PC-3 (cell line): ENCODE data around the gene CYTH3. TPM values are rescaled to one million over a fixed set of nuclear protein-coding genes. Genes with fewer than 3 reads are reported as not detected.
A peak's percentile ranks its signal among the peaks of the same experiment; 100 is the strongest.

ENCODE experiments used
- ATAC-seq: fragments of 200-7000 bp; cut with Tn5 transposase; 2 replicates; pipeline ENCODE4 v1.9.1; 2020; ENCODE audit warnings: mild to moderate bottlenecking, moderate library complexity
- BruUV-seq: library from RNA; stranded (reverse); fragments of 400-500 nt; replicated peaks from 2 replicates; lab custom pipeline; 2021; lab: Mats Ljungman, UMichigan
- CTCF ChIA-PET: fragments of 300-600 bp; sonication (Branson Sonifier 250); formaldehyde crosslinking; loops from one replicate; lab custom pipeline; 2022; ENCODE audit warnings: antibody characterized with exemption; lab: Charles Lee
- POLR2A ChIA-PET: fragments of 300-600 bp; sonication (Branson Sonifier 250); formaldehyde crosslinking; loops from one replicate; lab custom pipeline; 2022; ENCODE audit warnings: antibody characterized with exemption; ENCODE audit not compliant: unreplicated experiment; lab: Charles Lee
- DNase-seq: peaks from one replicate; pipeline ENCODE4 v3.0.0-alpha.2; 2015
- H2AFZ ChIP-seq: fragments of 300-600 bp; sonication (generic); 2 replicates; pipeline ENCODE4 v1.6.0; 2016; ENCODE audit warnings: antibody characterized with exemption, low read length
- H3F3A ChIP-seq: fragments of 300-600 bp; sonication (generic); one replicate; pipeline ENCODE4 v1.6.0; 2017; ENCODE audit warnings: antibody characterized with exemption, low read length, control low read depth, mild to moderate bottlenecking; ENCODE audit not compliant: unreplicated experiment
- H3K27ac ChIP-seq: fragments of 300-600 bp; sonication (generic); 2 replicates; pipeline ENCODE4 v1.5.1; 2016; ENCODE audit warnings: mild to moderate bottlenecking, low read length
- H3K27me3 ChIP-seq: fragments of 300-600 bp; sonication (generic); 2 replicates; pipeline ENCODE4 v1.6.1; 2016; ENCODE audit warnings: low read length, mixed read lengths
- H3K36me3 ChIP-seq: fragments of 300-600 bp; sonication (generic); 2 replicates; pipeline ENCODE4 v1.6.1; 2016; ENCODE audit warnings: low read depth, mixed run types, low read length, mixed read lengths
- H3K4me1 ChIP-seq: fragments of 300-600 bp; sonication (generic); 2 replicates; pipeline ENCODE4 v1.5.1; 2016; ENCODE audit warnings: low read length; ENCODE audit not compliant: insufficient read depth
- H3K4me2 ChIP-seq: fragments of 300-600 bp; sonication (generic); 2 replicates; pipeline ENCODE4 v1.6.0; 2016; ENCODE audit warnings: low read length
- H3K4me3 ChIP-seq: fragments of 300-600 bp; sonication (generic); 2 replicates; pipeline ENCODE4 v1.5.1; 2016; ENCODE audit warnings: mild to moderate bottlenecking, low read length, mixed read lengths
- H3K79me2 ChIP-seq: fragments of 300-600 bp; sonication (generic); 2 replicates; pipeline ENCODE4 v1.6.1; 2017; ENCODE audit warnings: low read length, mixed read lengths
- H3K9ac ChIP-seq: fragments of 300-600 bp; sonication (generic); 2 replicates; pipeline ENCODE4 v1.6.0; 2016; ENCODE audit warnings: mild to moderate bottlenecking, low read length
- H3K9me2 ChIP-seq: fragments of 300-600 bp; sonication (generic); replicated peaks from 2 replicates; pipeline ENCODE4 v1.6.1; 2016; ENCODE audit warnings: mixed run types, low read length, mixed read lengths
- H3K9me3 ChIP-seq: fragments of 300-600 bp; sonication (generic); 2 replicates; pipeline ENCODE4 v1.6.1; 2016; ENCODE audit warnings: low read length, mixed read lengths
- H4K20me1 ChIP-seq: fragments of 300-600 bp; sonication (generic); 2 replicates; pipeline ENCODE4 v1.6.1; 2016; ENCODE audit warnings: low read length, mixed read lengths
- CTCF ChIP-seq: fragments of 300-600 bp; sonication (generic); conservative IDR thresholded peaks from 2 replicates; pipeline ENCODE4 v1.5.1; 2017; ENCODE audit warnings: antibody characterized with exemption, low read depth, mild to moderate bottlenecking, low read length
- EZH2 ChIP-seq: fragments of 300-600 bp; sonication (generic); IDR thresholded peaks from one replicate; pipeline ENCODE4 v1.6.1; 2017; ENCODE audit warnings: antibody characterized with exemption, mild to moderate bottlenecking, low read length; ENCODE audit not compliant: unreplicated experiment
- EZH2phosphoT487 ChIP-seq: fragments of 300-600 bp; sonication (generic); IDR thresholded peaks from 2 replicates; pipeline ENCODE4 v1.6.1; 2018; ENCODE audit warnings: mild to moderate bottlenecking, antibody characterized with exemption, low read length, borderline replicate concordance
- intact Hi-C: fragments of 100-400 bp; cut with micrococcal nuclease; formaldehyde crosslinking; loops from 2 replicates; pipeline ENCODE4 v1.9.0; 2023
- total RNA-seq: library from RNA; depleted of rRNA; stranded (reverse); fragments of >200 nt; gene quantifications from 2 replicates; pipeline ENCODE4 v1.2.3, GENCODE V29; 2014

Gene CYTH3
- total RNA-seq, 1 experiment from 2014 or later, result 23.1 TPM

GRCh38 chr7:6258440-6259182 is 13.8 kb downstream of the CYTH3 start:
- H3K4me2 ChIP-seq, result peak overlapping the region; percentile 14; the same call in 1 of the 2 replicates
- ChIA-PET POLR2A (no interaction called here), CTCF (no interaction called here)
- no peak overlapping the region for H3K9ac ChIP-seq
- ATAC-seq, result peak; percentile 12; the same call in 1 of the 2 replicates
- DNase-seq, result no peak
- peaks cover 92% of the 10 kb centered on the region for H3K79me2 ChIP-seq
- TF ChIP-seq EZH2phosphoT487, result no peak
- TF ChIP-seq CTCF, result no peak
- TF ChIP-seq EZH2, result no peak
- intact Hi-C loops, result no loop called here
- no peak overlapping the region for H2AFZ ChIP-seq
- BruUV-seq, result no TSS peak
- H3K9me3 ChIP-seq, result no peaks in the 10 kb centered on the region
- H3K36me3 ChIP-seq, result no peaks in the 10 kb centered on the region
- no peaks in the 10 kb centered on the region for H3F3A ChIP-seq
- no peak overlapping the region for H3K4me3 ChIP-seq
- H4K20me1 ChIP-seq, result peaks cover 9% of the 10 kb centered on the region; the same call in 1 of the 2 replicates
- H3K27ac ChIP-seq, result peak overlapping the region; percentile 22; the same call in 1 of the 2 replicates
- no peaks in the 10 kb centered on the region for H3K27me3 ChIP-seq
- peaks cover 13% of the 10 kb centered on the region for H3K4me1 ChIP-seq
- no peaks in the 10 kb centered on the region for H3K9me2 ChIP-seq

- DNase-seq, result no peak
- H3F3A ChIP-seq, result no peaks in the 10 kb centered on the region
- intact Hi-C loops, result no loop called here
- no TSS peak for BruUV-seq
- H3K27ac ChIP-seq, result peak overlapping the region; percentile 41
- POLR2A ChIA-PET, result no interaction called here
- no peaks in the 10 kb centered on the region for H3K9me2 ChIP-seq
- CTCF ChIA-PET, result no interaction called here
- peaks cover 92% of the 10 kb centered on the region for H3K79me2 ChIP-seq
- peaks cover 9% of the 10 kb centered on the region; the same call in 1 of the 2 replicates for H4K20me1 ChIP-seq
- TF ChIP-seq EZH2phosphoT487 (no peak), EZH2 (no peak), CTCF (no peak)
- H3K9me3 ChIP-seq, result no peaks in the 10 kb centered on the region
- ATAC-seq, result no peak
- H3K9ac ChIP-seq, result 0 out of 2 replicates have a peak overlapping the region, but pooled peaks have one; percentile 3
- no peak overlapping the region for H3K4me2 ChIP-seq
- no peak overlapping the region for H3K4me3 ChIP-seq
- H3K36me3 ChIP-seq, result no peaks in the 10 kb centered on the region
- no peak overlapping the region for H2AFZ ChIP-seq
- peaks cover 13% of the 10 kb centered on the region for H3K4me1 ChIP-seq
- H3K27me3 ChIP-seq, result no peaks in the 10 kb centered on the region
These were observed 14.7 kb downstream of the CYTH3 start for GRCh38 chr7:6257675-6258074.
